Left ventricle myocardium inferior (tissue), 1 donor: ENCODE data around the gene DAPL1. TPM values are rescaled to one million over a fixed set of nuclear protein-coding genes. Genes with fewer than 3 reads are reported as not detected.

Experiments
- DNase-seq: peaks from one replicate; pipeline ENCODE4 v3.0.0-alpha.2; 2020
- H3K27ac ChIP-seq: fragments of 200-600 bp; replicated peaks from 2 replicates; pipeline ENCODE4 v1.8.0; 2021
- H3K27me3 ChIP-seq: fragments of 200-600 bp; 2 replicates; pipeline ENCODE4 v1.8.0; 2021; ENCODE audit warnings: low read depth
- H3K36me3 ChIP-seq: fragments of 200-600 bp; 2 replicates; pipeline ENCODE4 v1.8.0; 2021
- H3K4me1 ChIP-seq: fragments of 200-600 bp; 2 replicates; pipeline ENCODE4 v1.8.0; 2021
- H3K4me3 ChIP-seq: fragments of 200-600 bp; 2 replicates; pipeline ENCODE4 v1.8.0; 2021; ENCODE audit warnings: mild to moderate bottlenecking, moderate library complexity
- H3K9me3 ChIP-seq: fragments of 200-600 bp; replicated peaks from 2 replicates; pipeline ENCODE4 v1.8.0; 2021
- intact Hi-C: fragments of 100-400 bp; cut with micrococcal nuclease; formaldehyde crosslinking; loops from one replicate; pipeline ENCODE4 v1.11.0; 2022
- total RNA-seq: library from RNA; stranded (reverse); fragmentation: NEBNext Ultra II Directional; extraction: Animal tissue kit (Norgen Biotek cat#: 25700); gene quantifications from one replicate; pipeline ENCODE4 v1.2.1, GENCODE V29; 2021
- TF ChIP-seq, protein P1 (sequence below): fragments of 200-600 bp; IDR thresholded peaks from 2 replicates; pipeline ENCODE4 v1.8.0; 2021; ENCODE audit warnings: antibody characterized with exemption, mild to moderate bottlenecking, borderline replicate concordance
- donor health status: DM: no; HTN: yes; CAD: no; lungs with severe emphysema.

The DAPL1 gene
- total RNA-seq, 1 donor from 2014 or later: not detected

DNA sequence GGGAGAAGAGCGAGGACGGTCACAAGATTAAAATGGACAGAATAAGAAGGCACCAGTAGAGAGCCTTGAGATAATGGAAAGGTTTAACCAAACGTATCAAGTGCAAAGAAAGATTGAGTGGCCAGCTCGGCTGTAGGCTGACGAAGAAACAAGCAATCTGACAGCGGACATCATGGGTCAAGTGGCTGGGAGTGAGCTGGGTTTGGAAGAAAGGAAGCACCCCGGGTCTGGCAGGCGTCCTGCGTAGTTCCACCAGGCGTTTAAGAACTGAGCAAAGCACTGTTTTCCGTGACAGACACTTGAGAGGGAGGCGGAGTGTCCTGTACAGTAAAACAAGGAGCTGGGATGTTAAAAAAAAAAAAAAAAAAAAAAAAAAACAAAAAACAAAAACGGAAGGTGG is 27.1 kb downstream of the DAPL1 start:
- TF ChIP-seq, protein P1, sequence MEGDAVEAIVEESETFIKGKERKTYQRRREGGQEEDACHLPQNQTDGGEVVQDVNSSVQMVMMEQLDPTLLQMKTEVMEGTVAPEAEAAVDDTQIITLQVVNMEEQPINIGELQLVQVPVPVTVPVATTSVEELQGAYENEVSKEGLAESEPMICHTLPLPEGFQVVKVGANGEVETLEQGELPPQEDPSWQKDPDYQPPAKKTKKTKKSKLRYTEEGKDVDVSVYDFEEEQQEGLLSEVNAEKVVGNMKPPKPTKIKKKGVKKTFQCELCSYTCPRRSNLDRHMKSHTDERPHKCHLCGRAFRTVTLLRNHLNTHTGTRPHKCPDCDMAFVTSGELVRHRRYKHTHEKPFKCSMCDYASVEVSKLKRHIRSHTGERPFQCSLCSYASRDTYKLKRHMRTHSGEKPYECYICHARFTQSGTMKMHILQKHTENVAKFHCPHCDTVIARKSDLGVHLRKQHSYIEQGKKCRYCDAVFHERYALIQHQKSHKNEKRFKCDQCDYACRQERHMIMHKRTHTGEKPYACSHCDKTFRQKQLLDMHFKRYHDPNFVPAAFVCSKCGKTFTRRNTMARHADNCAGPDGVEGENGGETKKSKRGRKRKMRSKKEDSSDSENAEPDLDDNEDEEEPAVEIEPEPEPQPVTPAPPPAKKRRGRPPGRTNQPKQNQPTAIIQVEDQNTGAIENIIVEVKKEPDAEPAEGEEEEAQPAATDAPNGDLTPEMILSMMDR: no peak
- Histone ChIP-seq H3K4me1 (no peaks in the 10 kb centered on the region), H3K27ac (no peak overlapping the region), H3K4me3 (no peak overlapping the region), H3K9me3 (no peaks in the 10 kb centered on the region), H3K27me3 (no peaks in the 10 kb centered on the region), H3K36me3 (no peaks in the 10 kb centered on the region)
- DNase-seq: no peak
- intact Hi-C loops: no loop called here

DNA sequence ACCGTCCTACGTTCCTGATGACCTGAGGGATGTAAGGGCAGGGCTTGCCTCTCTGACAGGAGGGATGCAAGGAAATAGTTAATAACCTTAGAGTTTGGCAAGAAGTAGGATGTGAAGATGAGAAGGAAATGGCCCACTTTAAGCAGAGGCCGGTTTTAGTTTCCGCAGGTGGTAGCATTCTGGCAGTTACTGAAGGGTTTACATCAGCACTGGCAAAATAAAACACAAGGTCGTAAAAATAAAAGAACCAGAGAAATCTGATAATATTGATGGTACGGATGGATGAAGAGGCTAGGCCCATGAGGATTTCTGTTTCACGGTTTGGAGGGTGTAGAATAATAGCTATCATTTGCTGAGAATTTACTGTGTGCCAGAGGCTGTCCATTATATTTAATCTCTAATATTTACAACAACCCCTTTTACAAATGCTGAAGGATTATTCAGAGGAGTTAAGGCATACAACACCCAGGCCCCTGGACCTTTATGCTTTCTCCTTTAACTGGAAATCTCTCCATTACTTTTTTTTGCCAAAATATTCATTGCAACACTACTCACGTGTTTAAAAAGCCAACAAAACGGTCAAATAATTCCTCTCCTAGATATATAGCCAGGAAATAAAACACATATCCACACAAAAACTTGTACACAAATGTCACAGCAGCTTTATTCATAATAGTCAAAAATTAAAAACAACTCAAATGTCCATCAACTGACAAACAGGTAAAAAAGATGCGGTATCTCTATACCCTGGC is 28.5 kb downstream of the DAPL1 start:
- intact Hi-C loops: no loop called here
- Histone ChIP-seq H3K4me3 (no peak overlapping the region), H3K27me3 (no peaks in the 10 kb centered on the region), H3K27ac (no peak overlapping the region), H3K4me1 (peaks cover 4% of the 10 kb centered on the region), H3K36me3 (no peaks in the 10 kb centered on the region), H3K9me3 (no peaks in the 10 kb centered on the region)
- no peak for DNase-seq
- TF ChIP-seq, protein P1: no peak

DNA sequence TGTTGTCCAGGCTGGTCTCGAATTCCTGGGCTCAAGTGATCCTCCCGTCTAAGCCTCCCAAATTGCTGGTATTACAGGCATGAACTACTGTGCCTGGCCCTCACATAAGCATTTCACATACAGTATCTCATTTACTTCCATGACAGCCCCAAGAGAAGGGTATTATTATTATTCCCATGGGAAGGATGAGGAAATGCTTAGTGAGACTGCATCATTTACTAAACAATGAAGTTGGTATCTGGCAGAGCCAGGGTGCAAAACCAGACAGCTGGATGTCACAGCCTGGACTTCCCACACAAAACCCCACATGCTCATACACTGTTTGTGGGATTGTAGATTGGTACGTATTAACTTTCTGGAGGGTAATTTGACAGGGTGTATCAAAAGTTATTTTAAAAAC is 29.9 kb downstream of the DAPL1 start:
- H3K4me3 ChIP-seq: no peak overlapping the region
- peaks cover 9% of the 10 kb centered on the region for H3K4me1 ChIP-seq
- H3K27me3 ChIP-seq: no peaks in the 10 kb centered on the region
- no peaks in the 10 kb centered on the region for H3K36me3 ChIP-seq
- intact Hi-C loops: no loop called here
- no peak for DNase-seq
- no peaks in the 10 kb centered on the region for H3K9me3 ChIP-seq
- H3K27ac ChIP-seq: no peak overlapping the region
- TF ChIP-seq, protein P1: no peak

DNA sequence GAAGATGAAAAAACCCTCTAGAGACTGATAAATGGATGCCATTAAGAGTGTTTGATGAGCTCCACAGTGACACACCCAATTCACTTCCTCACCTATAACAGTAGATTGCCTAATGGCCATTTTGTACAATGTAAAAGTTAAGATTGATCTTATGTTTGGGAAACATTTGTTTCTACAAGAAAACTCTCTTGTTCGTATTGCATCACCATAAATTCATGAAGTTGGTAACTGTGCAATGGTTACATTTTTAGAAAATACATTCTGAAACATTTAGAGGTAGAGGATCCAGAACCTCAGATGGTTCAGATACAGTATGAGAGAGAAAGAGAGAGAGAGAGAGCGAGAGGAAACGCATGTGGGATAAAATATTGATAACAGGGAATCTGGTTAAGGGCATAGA is 31.8 kb downstream of the DAPL1 start:
- Histone ChIP-seq H3K9me3 (no peaks in the 10 kb centered on the region), H3K4me1 (peaks cover 9% of the 10 kb centered on the region), H3K36me3 (no peaks in the 10 kb centered on the region), H3K4me3 (no peak overlapping the region), H3K27me3 (no peaks in the 10 kb centered on the region), H3K27ac (no peak overlapping the region)
- intact Hi-C loops: no loop called here
- TF ChIP-seq, protein P1: no peak
- no peak for DNase-seq

DNA sequence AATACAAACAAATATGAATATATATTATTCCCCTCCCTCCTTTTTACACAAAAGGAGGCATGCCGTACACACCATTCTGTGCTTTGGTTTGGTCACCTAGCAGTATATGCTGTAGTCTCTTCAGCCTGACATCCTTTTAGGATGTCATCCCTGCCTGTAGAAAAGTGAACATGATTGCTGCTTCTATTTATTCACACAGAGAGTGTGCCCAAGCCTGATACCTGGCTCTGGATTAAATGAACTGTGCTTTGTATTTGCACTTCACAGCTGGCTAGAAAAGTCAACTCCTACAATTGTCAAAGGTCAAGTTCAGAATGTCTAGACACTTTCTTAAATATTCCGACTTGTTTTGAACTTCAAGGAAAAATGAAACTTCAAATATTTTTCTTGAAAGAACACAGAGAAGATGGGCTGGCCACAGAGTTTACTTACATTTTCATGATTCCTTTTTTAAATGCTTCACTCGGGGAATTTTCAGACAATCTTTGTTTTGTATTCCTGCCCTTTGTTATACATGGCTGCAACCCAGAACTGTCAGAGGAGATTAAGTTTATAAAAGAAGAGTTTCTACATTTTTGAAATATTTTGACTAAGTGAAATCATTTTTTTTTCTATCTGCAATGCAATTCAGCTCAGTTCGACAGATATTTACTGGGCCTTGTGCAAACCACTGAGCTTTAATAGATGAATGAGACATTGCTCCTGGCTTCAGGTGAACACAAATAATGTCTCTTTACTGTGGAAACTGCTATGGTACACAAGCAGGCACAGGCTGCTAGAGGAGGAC is 33.5 kb downstream of the DAPL1 start:
- Histone ChIP-seq H3K9me3 (no peaks in the 10 kb centered on the region), H3K36me3 (no peaks in the 10 kb centered on the region), H3K4me3 (no peak overlapping the region), H3K27me3 (no peaks in the 10 kb centered on the region), H3K4me1 (peaks cover 9% of the 10 kb centered on the region), H3K27ac (no peak overlapping the region)
- no peak for DNase-seq
- intact Hi-C loops: no loop called here
- TF ChIP-seq, protein P1: no peak
